ENCODE data around the gene WASF3.

The WASF3 gene

DNA sequence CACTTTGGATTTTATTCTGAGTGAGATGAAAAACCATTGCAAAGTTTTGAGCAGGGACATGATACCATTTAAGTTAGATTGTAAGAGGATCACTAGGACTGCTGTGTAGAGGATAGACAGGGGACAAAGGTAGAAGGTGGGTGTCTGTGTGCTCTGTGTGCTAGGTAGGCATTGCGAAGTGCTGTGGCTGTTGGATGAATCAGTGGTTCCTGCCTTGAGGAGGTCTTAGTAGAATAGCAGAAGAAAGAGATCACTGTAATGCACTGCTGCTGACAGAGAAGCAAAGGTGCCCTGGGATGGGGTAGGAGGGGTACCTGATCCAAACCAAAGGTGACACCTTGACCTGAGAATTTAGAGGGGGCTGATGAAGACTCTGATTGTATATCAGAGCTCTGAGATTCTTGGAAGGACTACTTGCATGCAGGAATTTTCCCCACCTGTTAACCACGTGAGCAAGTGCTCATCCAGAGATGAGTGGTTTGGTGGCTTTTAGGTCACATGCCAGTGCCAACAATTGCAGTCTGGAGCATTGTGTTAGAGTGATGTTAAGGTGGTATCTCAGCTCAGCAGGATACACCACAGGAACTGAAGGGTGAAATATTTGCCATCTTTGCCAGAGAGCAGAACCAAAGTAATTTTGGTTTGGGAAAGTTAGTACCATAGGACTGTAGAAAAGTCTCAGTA, 10.8 kb downstream of the WASF3 start:
- Histone ChIP-seq H3K4me2 (ENCODE audit: low read depth, low read length) (no peak overlapping the region), H3K9me3 (replicated peaks; ENCODE audit: insufficient read depth, low read length) (no peaks in the 10 kb centered on the region), H3K79me2 (ENCODE audit: low read length) (peaks cover 12% of the 10 kb centered on the region), H3K9me2 (replicated peaks; ENCODE audit: insufficient read depth, low read length) (no peaks in the 10 kb centered on the region), H3K4me1 (ENCODE audit: low read length) (no peaks in the 10 kb centered on the region), H3K27me3 (replicated peaks; ENCODE audit: insufficient read depth, low read length) (no peaks in the 10 kb centered on the region), H3K27ac (ENCODE audit: low read length) (no peak overlapping the region), H4K20me1 (ENCODE audit: insufficient read depth, low read length) (no peaks in the 10 kb centered on the region), H3F3A (ENCODE audit: insufficient read depth, low read length) (no peaks in the 10 kb centered on the region), H3K36me3 (replicated peaks; ENCODE audit: insufficient read depth, low read length) (no peaks in the 10 kb centered on the region), H3K9ac (ENCODE audit: low read length) (no peak overlapping the region), H2AFZ (ENCODE audit: low read length) (no peak overlapping the region), H3K4me3 (ENCODE audit: low read length) (no peak overlapping the region)
- DNase-seq: no peak
- TF ChIP-seq EZH2 (optimal IDR thresholded peaks at IDR 0.05; ENCODE audit: low read depth, low read length) (no peak), EZH2phosphoT487 (IDR thresholded peaks at IDR 0.05; ENCODE audit: low read length) (no peak)
- TF ChIP-seq, protein P1, sequence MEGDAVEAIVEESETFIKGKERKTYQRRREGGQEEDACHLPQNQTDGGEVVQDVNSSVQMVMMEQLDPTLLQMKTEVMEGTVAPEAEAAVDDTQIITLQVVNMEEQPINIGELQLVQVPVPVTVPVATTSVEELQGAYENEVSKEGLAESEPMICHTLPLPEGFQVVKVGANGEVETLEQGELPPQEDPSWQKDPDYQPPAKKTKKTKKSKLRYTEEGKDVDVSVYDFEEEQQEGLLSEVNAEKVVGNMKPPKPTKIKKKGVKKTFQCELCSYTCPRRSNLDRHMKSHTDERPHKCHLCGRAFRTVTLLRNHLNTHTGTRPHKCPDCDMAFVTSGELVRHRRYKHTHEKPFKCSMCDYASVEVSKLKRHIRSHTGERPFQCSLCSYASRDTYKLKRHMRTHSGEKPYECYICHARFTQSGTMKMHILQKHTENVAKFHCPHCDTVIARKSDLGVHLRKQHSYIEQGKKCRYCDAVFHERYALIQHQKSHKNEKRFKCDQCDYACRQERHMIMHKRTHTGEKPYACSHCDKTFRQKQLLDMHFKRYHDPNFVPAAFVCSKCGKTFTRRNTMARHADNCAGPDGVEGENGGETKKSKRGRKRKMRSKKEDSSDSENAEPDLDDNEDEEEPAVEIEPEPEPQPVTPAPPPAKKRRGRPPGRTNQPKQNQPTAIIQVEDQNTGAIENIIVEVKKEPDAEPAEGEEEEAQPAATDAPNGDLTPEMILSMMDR (IDR thresholded peaks at IDR 0.05; ENCODE audit: low read length): no peak

DNA sequence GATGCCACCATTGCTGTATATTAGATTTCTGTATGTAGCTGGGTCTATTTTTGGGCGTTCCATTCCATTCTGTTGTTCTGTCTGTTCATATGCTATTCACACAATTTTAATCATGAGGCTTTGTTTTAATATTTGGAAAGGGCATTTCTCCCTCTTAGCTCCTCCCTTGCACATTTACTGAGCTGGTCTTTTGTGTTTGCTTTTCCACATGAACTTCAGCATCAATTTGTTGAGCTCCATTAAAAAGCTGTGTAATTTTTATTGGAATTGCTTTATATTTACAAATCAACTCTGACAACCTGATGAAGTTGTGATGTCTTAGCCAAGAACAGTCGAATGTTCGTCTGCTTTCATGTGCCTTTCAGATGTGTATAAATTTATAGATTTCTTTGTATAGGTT, 14.0 kb downstream of the WASF3 start:
- no peaks in the 10 kb centered on the region for H3K4me1 ChIP-seq (ENCODE audit: low read length)
- no peak overlapping the region for H3K9ac ChIP-seq (ENCODE audit: low read length)
- H3K4me3 ChIP-seq (ENCODE audit: low read length): no peak overlapping the region
- no peak overlapping the region for H2AFZ ChIP-seq (ENCODE audit: low read length)
- H3K27ac ChIP-seq (ENCODE audit: low read length): no peak overlapping the region
- TF ChIP-seq, protein P1 (IDR thresholded peaks at IDR 0.05; ENCODE audit: low read length): no peak
- TF ChIP-seq EZH2phosphoT487 (IDR thresholded peaks at IDR 0.05; ENCODE audit: low read length): no peak
- H3K36me3 ChIP-seq (replicated peaks; ENCODE audit: insufficient read depth, low read length): no peaks in the 10 kb centered on the region
- no peaks in the 10 kb centered on the region for H3K27me3 ChIP-seq (replicated peaks; ENCODE audit: insufficient read depth, low read length)
- no peaks in the 10 kb centered on the region for H3F3A ChIP-seq (ENCODE audit: insufficient read depth, low read length)
- no peak for DNase-seq
- H3K79me2 ChIP-seq (ENCODE audit: low read length): peaks cover 6% of the 10 kb centered on the region; the same call in 1 of the 2 replicates
- H3K9me2 ChIP-seq (replicated peaks; ENCODE audit: insufficient read depth, low read length): no peaks in the 10 kb centered on the region
- H4K20me1 ChIP-seq (ENCODE audit: insufficient read depth, low read length): no peaks in the 10 kb centered on the region
- H3K4me2 ChIP-seq (ENCODE audit: low read depth, low read length): no peak overlapping the region
- H3K9me3 ChIP-seq (replicated peaks; ENCODE audit: insufficient read depth, low read length): no peaks in the 10 kb centered on the region

DNA sequence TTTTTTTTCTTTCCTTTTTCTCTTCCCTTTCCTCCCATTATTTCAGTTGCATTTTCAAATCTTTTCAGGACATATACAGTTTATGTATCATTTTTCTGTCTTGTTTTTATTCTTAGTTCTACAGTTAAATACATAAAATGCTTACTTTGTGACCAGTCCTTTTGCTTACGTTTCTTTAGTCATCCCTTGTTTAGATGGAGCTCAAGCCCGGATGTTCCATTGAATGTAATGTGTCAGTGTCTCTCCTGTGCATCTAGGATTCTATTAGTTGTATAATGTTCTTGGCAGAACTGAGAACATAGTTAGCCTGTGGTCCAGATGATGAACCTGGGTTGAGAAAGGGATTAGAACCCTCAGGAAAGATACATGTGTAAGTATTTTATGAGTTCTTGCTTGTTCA, 17.8 kb downstream of the WASF3 start:
- no peaks in the 10 kb centered on the region for H3K9me3 ChIP-seq (replicated peaks; ENCODE audit: insufficient read depth, low read length)
- H3K4me2 ChIP-seq (ENCODE audit: low read depth, low read length): no peak overlapping the region
- no peak overlapping the region for H3K27ac ChIP-seq (ENCODE audit: low read length)
- 0 out of 2 replicates have a peak, but pooled peaks cover 4% of the 10 kb centered on the region for H3K79me2 ChIP-seq (ENCODE audit: low read length)
- no peaks in the 10 kb centered on the region for H3K9me2 ChIP-seq (replicated peaks; ENCODE audit: insufficient read depth, low read length)
- H3K27me3 ChIP-seq (replicated peaks; ENCODE audit: insufficient read depth, low read length): no peaks in the 10 kb centered on the region
- no peak overlapping the region for H2AFZ ChIP-seq (ENCODE audit: low read length)
- DNase-seq: no peak
- no peak overlapping the region for H3K9ac ChIP-seq (ENCODE audit: low read length)
- H3K36me3 ChIP-seq (replicated peaks; ENCODE audit: insufficient read depth, low read length): no peaks in the 10 kb centered on the region
- no peaks in the 10 kb centered on the region for H3F3A ChIP-seq (ENCODE audit: insufficient read depth, low read length)
- H3K4me1 ChIP-seq (ENCODE audit: low read length): no peaks in the 10 kb centered on the region
- H3K4me3 ChIP-seq (ENCODE audit: low read length): no peak overlapping the region
- no peaks in the 10 kb centered on the region for H4K20me1 ChIP-seq (ENCODE audit: insufficient read depth, low read length)
- TF ChIP-seq EZH2 (optimal IDR thresholded peaks at IDR 0.05; ENCODE audit: low read depth, low read length): no peak
- TF ChIP-seq, protein P1 (IDR thresholded peaks at IDR 0.05; ENCODE audit: low read length): no peak
- no peak for TF ChIP-seq EZH2phosphoT487 (IDR thresholded peaks at IDR 0.05; ENCODE audit: low read length)
